GM19452 (cell line): ENCODE measurements around the gene ANO6.
"Not testable (repeated sequence)": the region's sequence is repeated elsewhere in the genome, so short reads cannot be mapped to it uniquely, and the experiment has no call there.

ENCODE experiments used
- ATAC-seq: cut with Tn5 transposase; IDR thresholded peaks from one replicate; pipeline ENCODE4 v1.9.1; 2021; ENCODE audit not compliant: unreplicated experiment

ANO6 gene, protein sequence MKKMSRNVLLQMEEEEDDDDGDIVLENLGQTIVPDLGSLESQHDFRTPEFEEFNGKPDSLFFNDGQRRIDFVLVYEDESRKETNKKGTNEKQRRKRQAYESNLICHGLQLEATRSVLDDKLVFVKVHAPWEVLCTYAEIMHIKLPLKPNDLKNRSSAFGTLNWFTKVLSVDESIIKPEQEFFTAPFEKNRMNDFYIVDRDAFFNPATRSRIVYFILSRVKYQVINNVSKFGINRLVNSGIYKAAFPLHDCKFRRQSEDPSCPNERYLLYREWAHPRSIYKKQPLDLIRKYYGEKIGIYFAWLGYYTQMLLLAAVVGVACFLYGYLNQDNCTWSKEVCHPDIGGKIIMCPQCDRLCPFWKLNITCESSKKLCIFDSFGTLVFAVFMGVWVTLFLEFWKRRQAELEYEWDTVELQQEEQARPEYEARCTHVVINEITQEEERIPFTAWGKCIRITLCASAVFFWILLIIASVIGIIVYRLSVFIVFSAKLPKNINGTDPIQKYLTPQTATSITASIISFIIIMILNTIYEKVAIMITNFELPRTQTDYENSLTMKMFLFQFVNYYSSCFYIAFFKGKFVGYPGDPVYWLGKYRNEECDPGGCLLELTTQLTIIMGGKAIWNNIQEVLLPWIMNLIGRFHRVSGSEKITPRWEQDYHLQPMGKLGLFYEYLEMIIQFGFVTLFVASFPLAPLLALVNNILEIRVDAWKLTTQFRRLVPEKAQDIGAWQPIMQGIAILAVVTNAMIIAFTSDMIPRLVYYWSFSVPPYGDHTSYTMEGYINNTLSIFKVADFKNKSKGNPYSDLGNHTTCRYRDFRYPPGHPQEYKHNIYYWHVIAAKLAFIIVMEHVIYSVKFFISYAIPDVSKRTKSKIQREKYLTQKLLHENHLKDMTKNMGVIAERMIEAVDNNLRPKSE

DNA sequence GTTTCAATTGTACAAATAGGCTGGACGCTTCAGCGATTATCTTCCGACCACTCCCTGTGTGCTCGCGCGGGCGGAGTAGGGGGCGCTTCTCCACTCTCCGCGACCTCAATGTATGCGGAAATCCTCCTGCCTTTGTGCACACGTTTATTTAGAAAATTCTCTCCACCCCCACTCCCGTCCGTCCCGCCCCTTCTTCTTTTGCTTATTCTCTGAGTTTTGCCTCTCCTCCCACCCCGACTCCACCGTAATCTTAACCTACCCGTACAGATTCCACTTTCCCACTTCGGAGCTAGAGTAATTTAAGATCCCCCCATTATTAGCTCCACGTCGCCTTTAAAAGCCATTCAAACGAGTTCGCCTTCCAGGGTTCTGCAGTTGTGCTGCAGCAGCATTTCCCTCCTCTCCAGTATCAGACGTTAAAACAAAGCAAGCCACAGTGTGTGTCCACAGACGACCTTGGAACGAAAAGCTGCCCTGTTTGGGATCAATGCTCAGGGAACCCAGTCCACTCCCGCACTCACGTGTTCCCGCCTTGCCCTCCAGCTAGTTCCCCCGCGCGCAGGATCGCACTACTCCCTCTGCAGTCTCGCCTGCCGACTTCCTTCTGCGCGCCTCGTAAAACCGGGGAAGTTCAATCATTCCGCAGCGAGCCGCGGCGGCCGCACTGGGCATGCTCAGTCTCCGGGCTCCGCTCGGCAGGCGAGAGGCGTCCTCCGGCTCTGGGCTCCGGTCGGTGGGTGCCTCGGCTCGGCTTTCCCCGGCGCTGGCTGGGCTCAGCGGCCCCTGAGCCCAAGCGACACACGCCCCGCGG is at the start of gene ANO6:
Gene ANO6, plus strand, starts transcription at position 677 of the 811 bp plus-strand sequence. CDS start 227 bp downstream, outside the sequence.
- peak; percentile 62 for ATAC-seq

GRCh38 chr12:45168976-45169375 is 46.9 kb upstream of the ANO6 start:
- no peak for ATAC-seq

- ATAC-seq: no peak
Observed at GRCh38 chr12:45170456-45171042, 45.3 kb upstream of the ANO6 start.

DNA sequence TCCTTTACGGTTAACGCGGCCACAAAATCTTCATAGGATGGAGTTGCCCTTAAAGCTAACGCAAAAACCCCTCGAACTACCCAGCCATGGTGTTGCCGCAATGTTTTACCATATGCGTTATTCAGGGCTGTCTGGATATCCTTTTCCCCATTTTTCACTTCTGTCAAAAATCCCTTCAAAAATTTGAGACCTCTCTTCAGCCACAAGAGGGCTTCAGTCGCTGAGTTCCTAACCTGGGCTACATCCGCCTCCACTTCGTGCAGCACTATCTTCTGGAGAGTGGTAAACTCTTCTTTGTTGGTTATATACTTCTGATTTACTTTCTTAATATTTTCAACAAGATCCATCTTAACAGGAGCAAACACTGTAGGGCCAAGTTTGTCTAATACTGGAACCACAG is 42.6 kb upstream of the ANO6 start:
- ATAC-seq: not testable (repeated sequence)

DNA sequence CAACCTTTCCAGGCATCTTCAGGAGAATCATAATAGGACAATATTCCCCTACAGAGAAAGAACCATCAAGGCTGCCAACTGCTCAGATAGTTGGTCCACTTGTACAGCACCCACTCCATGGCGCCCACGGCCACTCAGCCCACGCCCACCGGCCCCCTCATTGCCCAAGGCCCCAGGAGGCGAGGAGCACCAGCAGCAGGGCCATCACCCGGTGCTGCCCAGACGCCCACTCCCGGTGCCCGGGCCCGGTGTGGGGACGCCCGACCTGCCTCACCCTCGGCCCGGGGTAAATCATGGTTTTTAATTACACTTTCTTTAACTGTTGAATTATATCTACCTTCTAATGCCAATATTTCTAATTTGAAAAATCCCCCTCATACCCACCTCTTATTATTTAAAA is 41.3 kb upstream of the ANO6 start:
- ATAC-seq: no peak

DNA sequence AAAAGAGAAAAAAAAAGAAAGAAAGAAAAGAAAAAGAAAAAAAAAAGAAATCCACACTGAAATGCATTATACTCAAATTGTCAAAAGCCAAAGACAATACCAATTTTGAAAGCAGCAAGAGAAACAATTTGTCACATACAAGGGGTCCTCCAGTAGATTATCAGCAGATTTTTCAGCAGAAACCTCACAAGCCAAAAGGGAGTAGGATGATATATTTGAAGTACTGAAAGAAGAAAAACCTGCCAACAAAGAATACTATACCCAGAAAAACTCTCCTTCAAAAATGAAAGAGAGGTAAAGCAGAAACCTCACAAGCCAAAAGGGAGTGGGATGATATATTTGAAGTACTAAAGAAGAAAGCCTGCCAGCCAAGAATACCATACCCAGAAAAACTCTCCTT is 37.1 kb upstream of the ANO6 start:
- no peak for ATAC-seq

GRCh38 chr12:45182511-45182910 is 33.4 kb upstream of the ANO6 start:
- no peak for ATAC-seq

DNA sequence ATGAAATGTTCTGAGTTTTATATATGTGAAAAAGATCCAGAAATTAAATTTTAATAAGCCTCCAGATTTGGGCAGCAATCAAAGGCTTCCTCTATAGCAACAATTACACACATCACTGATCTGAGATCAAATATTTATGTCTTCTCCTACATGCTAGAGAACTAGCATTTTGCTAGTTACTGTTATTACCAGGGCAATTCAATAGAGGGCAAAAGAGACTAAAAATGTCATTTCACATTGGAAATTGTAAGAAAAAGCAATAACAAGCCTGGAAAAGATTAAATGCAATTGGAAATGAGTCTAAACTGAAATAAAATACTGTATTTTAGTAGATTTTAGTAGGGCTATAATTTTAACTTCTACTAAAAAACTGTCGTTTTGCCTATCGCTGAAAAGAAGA is 32.6 kb upstream of the ANO6 start:
- ATAC-seq: no peak

GRCh38 chr12:45184147-45184963 is 31.5 kb upstream of the ANO6 start:
- ATAC-seq: no peak

DNA sequence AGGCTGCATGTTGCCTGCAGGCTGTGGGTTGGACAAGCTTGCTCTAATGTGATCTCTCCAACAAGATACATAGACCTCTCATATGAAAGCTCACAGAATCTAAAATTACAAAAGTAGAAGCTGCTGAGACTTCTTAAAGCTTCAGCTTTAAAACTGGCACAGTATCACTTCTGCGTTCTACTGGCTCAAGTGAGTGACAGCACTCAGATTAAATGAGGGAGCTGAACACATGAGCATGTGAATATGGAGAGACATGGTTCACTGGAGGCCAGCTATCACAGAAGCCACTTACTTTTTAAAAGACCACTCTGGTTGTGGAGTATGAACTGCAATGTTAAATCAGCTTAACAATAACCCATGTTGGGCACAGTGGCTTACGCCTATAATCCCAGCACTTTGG is 29.1 kb upstream of the ANO6 start:
- ATAC-seq: no peak

GRCh38 chr12:45189766-45190403 is 26.0 kb upstream of the ANO6 start:
- no peak for ATAC-seq

DNA sequence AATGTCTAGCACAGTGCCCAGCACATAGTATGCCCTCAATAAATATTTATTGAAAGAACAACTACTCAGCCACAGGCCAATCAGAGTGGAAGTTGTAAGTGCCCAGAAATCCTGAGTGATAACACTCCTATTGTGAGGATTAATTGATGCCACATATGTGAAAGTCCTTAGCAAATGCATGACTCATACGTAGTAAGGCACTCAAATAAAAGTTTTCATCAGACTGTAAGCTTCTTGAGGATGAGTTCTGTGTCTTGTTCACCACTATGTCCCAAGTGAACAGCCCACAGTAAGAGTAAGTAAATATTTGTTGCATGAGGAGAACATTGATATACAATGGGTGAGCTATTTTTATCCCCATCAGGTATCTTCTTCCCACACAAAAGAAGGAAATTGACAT is 24.7 kb upstream of the ANO6 start:
- ATAC-seq: no peak

GRCh38 chr12:45192707-45193106 is 23.2 kb upstream of the ANO6 start:
- no peak for ATAC-seq

DNA sequence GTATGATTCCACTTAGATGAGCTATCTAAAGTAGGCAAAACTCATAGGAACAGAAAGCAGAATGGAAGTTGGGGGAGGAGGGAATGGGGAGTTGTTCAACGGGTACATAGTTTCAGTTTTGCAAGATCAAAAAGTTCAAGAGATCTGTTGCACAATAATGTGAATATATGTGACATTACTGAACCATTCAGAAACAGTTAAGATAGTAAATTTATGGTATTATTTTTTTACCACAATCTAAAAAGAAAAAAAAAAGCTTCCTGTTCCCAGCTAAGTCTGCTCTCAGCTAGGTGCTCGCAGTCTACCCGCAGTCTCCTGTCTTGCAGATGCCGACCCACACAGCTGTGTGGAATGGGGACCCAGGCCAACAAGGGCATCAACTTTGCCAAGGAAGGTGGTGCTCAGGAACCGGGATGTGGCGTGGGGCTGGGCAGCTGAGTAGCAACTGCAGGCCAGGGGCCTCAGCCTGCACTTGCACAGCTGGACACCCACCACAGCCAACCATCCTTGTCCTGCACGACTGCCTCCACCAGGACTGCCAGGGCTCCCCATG is 15.3 kb upstream of the ANO6 start:
- no peak for ATAC-seq

DNA sequence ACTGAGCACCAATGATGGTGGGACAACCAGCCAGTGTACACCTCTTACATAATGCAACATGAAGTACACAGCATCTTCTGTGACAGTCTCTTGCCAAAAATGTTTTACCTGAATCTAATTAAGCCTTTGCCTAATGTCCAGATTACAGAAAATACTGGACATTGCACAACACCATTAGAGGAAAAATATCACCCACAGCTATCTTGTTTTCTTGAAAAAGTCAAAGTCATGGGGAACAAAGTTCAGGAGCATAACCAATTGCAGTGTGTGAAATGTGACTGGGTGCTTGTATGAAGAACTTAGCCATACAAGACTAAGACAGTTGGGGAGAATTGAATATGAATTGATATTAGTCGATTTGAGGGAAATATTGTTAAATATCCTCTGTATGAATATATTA is 12.1 kb upstream of the ANO6 start:
- no peak for ATAC-seq

DNA sequence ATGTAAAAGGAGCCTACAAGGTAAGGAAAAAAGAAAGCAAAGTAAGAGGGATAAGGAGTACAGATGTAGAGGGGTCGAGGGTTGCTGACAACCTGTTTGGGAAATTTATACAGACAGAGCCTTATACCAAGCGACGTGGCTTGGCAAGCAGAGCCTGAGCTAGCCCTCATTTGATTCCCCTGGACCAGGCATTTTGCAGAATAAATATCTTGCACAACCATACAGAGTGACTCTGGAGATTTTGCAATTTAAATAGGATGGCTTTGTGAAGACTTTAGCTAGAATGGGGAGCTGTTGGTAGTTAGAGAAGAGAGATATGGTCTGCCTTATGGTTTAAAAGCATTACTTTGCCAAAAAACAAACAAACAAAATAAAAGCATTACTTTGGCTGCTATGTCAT is 11.1 kb upstream of the ANO6 start:
- no peak for ATAC-seq

- peak; percentile 65 for ATAC-seq
Observed at GRCh38 chr12:45205165-45205825, 10.6 kb upstream of the ANO6 start.

GRCh38 chr12:45208604-45209487 is 7.0 kb upstream of the ANO6 start:
- ATAC-seq: no peak
